ENCODE measurements around the gene DYNLT2B.
"Not testable (repeated sequence)": the region's sequence is repeated elsewhere in the genome, so short reads cannot be mapped to it uniquely, and the experiment has no call there.

DYNLT2B gene

GRCh38 chr3:196321162-196321561, 3.1 kb upstream of the DYNLT2B start:
- FAIRE-seq (no peak), DNase-seq (ENCODE audit: insufficient read length) (no peak)
- TF ChIP-seq TAF1 (IDR thresholded peaks at IDR 0.05; ENCODE audit: borderline replicate concordance, low read depth, low read length) (no peak), POLR2A (IDR thresholded peaks at IDR 0.05; ENCODE audit: low read depth, low read length) (no peak)

- no peak for DNase-seq (ENCODE audit: insufficient read length)
- TF ChIP-seq POLR2AphosphoS5 (IDR thresholded peaks at IDR 0.05; ENCODE audit: low read depth, low read length) (no peak), POLR2A (IDR thresholded peaks at IDR 0.05; ENCODE audit: low read depth, low read length) (no peak), TAF1 (IDR thresholded peaks at IDR 0.05; ENCODE audit: borderline replicate concordance, low read depth, low read length) (no peak)
- FAIRE-seq, result no peak
Measured at GRCh38 chr3:196320137-196320536, 2.1 kb upstream of the DYNLT2B start.

GRCh38 chr3:196316799-196317686, 997 bp downstream of the DYNLT2B start:
- DNase-seq (ENCODE audit: insufficient read length), result not testable (repeated sequence)
- peak; percentile 62 for FAIRE-seq

- TF ChIP-seq POLR2A (IDR thresholded peaks at IDR 0.05; ENCODE audit: low read depth, low read length) (no peak), TAF1 (IDR thresholded peaks at IDR 0.05; ENCODE audit: borderline replicate concordance, low read depth, low read length) (no peak), POLR2AphosphoS5 (IDR thresholded peaks at IDR 0.05; ENCODE audit: low read depth, low read length) (no peak)
- DNase-seq (ENCODE audit: insufficient read length) (no peak), FAIRE-seq (no peak)
Measured at GRCh38 chr3:196315821-196316220, 2.2 kb downstream of the DYNLT2B start.

- FAIRE-seq, result no peak
- TF ChIP-seq POLR2A (IDR thresholded peaks at IDR 0.05; ENCODE audit: low read depth, low read length), result no peak
- no peak for DNase-seq (ENCODE audit: insufficient read length)
Measured at GRCh38 chr3:196314597-196314996, 3.4 kb downstream of the DYNLT2B start.

GRCh38 chr3:196314086-196314485, 4.0 kb downstream of the DYNLT2B start:
- not testable (repeated sequence) for FAIRE-seq; DNase-seq (ENCODE audit: insufficient read length)

- not testable (repeated sequence) for FAIRE-seq
Measured at GRCh38 chr3:196302960-196303359, 15.1 kb downstream of the DYNLT2B start.

GRCh38 chr3:196302551-196302950, 15.5 kb downstream of the DYNLT2B start:
- FAIRE-seq; DNase-seq (ENCODE audit: insufficient read length): not testable (repeated sequence)

More at GRCh38 chr3:196302960-196303359, 15.1 kb downstream of the DYNLT2B start:
- DNase-seq (ENCODE audit: insufficient read length), result not testable (repeated sequence)

- TF ChIP-seq POLR2A (IDR thresholded peaks at IDR 0.05; ENCODE audit: low read depth, low read length), result no peak
- DNase-seq (ENCODE audit: insufficient read length) (no peak), FAIRE-seq (no peak)
Measured at GRCh38 chr3:196298521-196298920, 19.5 kb downstream of the DYNLT2B start.

GRCh38 chr3:196292286-196292923, 25.6 kb downstream of the DYNLT2B start:
- FAIRE-seq (no peak), DNase-seq (ENCODE audit: insufficient read length) (peak; percentile 28)
- TF ChIP-seq POLR2A (IDR thresholded peaks at IDR 0.05; ENCODE audit: low read depth, low read length), result peak; percentile 35; the same call in 1 of the 2 replicates
- 0 out of 2 replicates have a peak, but pooled peaks have one; percentile 22 for TF ChIP-seq POLR2AphosphoS5 (IDR thresholded peaks at IDR 0.05; ENCODE audit: low read depth, low read length)
- TF ChIP-seq TAF1 (IDR thresholded peaks at IDR 0.05; ENCODE audit: borderline replicate concordance, low read depth, low read length), result no peak

GRCh38 chr3:196288141-196288460, 29.9 kb downstream of the DYNLT2B start:
- TF ChIP-seq TAF1 (IDR thresholded peaks at IDR 0.05; ENCODE audit: borderline replicate concordance, low read depth, low read length), result no peak
- no peak for TF ChIP-seq POLR2AphosphoS5 (IDR thresholded peaks at IDR 0.05; ENCODE audit: low read depth, low read length)
- TF ChIP-seq POLR2A (IDR thresholded peaks at IDR 0.05; ENCODE audit: low read depth, low read length), result no peak
- no peak for DNase-seq (ENCODE audit: insufficient read length)
- no peak for FAIRE-seq

- TF ChIP-seq TAF1 (IDR thresholded peaks at IDR 0.05; ENCODE audit: borderline replicate concordance, low read depth, low read length) (peak; percentile 90), POLR2AphosphoS5 (IDR thresholded peaks at IDR 0.05; ENCODE audit: low read depth, low read length) (peak; percentile 86), POLR2A (IDR thresholded peaks at IDR 0.05; ENCODE audit: low read depth, low read length) (peak; percentile 84)
- peak; percentile 85 for FAIRE-seq
Measured at GRCh38 chr3:196287440-196288140, 30.4 kb downstream of the DYNLT2B start, which contains the start of gene PCYT1A. TSS of gene PCYT1A (minus strand) at chr3:196287726. CDS start at chr3:196270531, 17,195 bp downstream.

GRCh38 chr3:196287090-196287439, 31.0 kb downstream of the DYNLT2B start:
- FAIRE-seq, result peak; percentile 46
- no peak for TF ChIP-seq POLR2A (IDR thresholded peaks at IDR 0.05; ENCODE audit: low read depth, low read length)
- TF ChIP-seq TAF1 (IDR thresholded peaks at IDR 0.05; ENCODE audit: borderline replicate concordance, low read depth, low read length), result no peak
- TF ChIP-seq POLR2AphosphoS5 (IDR thresholded peaks at IDR 0.05; ENCODE audit: low read depth, low read length), result no peak

More at GRCh38 chr3:196287440-196288140, 30.4 kb downstream of the DYNLT2B start, which contains the start of gene PCYT1A:
- DNase-seq (ENCODE audit: insufficient read length), result peak; percentile 80

More at GRCh38 chr3:196287090-196287439, 31.0 kb downstream of the DYNLT2B start:
- DNase-seq (ENCODE audit: insufficient read length), result no peak

All from GM12892 (cell line).